HepG2 (cell line): ENCODE measurements around the gene MRPL14. TPM values are rescaled to one million over a fixed set of nuclear protein-coding genes. Genes with fewer than 3 reads are reported as not detected.
A peak's percentile ranks its signal among the peaks of the same experiment; 100 is the strongest.

Experiments
- ATF5 ChIP-seq: sonication (generic); formaldehyde crosslinking; IDR thresholded peaks from 2 replicates; pipeline ENCODE4 v1.4.0; 2020; ENCODE audit warnings: mild to moderate bottlenecking, low read depth, missing genetic modification reagents
- CSRNP1 ChIP-seq: sonication (generic); formaldehyde crosslinking; IDR thresholded peaks from 2 replicates; pipeline ENCODE4 v1.8.1; 2023; ENCODE audit warnings: mild to moderate bottlenecking, missing genetic modification reagents
- E2F5 ChIP-seq: sonication (generic); formaldehyde crosslinking; conservative IDR thresholded peaks from 2 replicates; pipeline ENCODE4 v1.4.0; 2020; ENCODE audit warnings: missing genetic modification reagents
- FOXK2 ChIP-seq: fragments of 450-650 bp; IDR thresholded peaks from 2 replicates; pipeline ENCODE4 v1.6.1; 2016
- HOXA7 ChIP-seq: sonication (generic); formaldehyde crosslinking; IDR thresholded peaks from 2 replicates; pipeline ENCODE4 v1.8.1; 2022; ENCODE audit warnings: mild to moderate bottlenecking, missing genetic modification reagents, moderate library complexity
- KAT8 ChIP-seq: IDR thresholded peaks from 2 replicates; pipeline ENCODE4 v1.6.1; 2016; ENCODE audit warnings: missing genetic modification reagents, missing compliant biosample characterization
- KLF6 ChIP-seq: IDR thresholded peaks from 2 replicates; pipeline ENCODE4 v1.8.0; 2016; ENCODE audit warnings: missing biosample characterization, missing genetic modification reagents
- MEIS1 ChIP-seq: sonication (generic); formaldehyde crosslinking; IDR thresholded peaks from 2 replicates; pipeline ENCODE4 v1.9.0; 2021; ENCODE audit warnings: mild to moderate bottlenecking, missing genetic modification reagents, moderate library complexity, borderline replicate concordance
- PITX1 ChIP-seq: sonication (generic); formaldehyde crosslinking; IDR thresholded peaks from 2 replicates; pipeline ENCODE4 v1.5.1; 2020; ENCODE audit warnings: mild to moderate bottlenecking, missing genetic modification reagents
- RFX3 ChIP-seq: IDR thresholded peaks from 2 replicates; pipeline ENCODE4 v1.6.1; 2016; ENCODE audit warnings: missing biosample characterization, missing genetic modification reagents
- SIN3A ChIP-seq: IDR thresholded peaks from 2 replicates; pipeline ENCODE4 v1.6.1; 2011; ENCODE audit warnings: low read depth, mild to moderate bottlenecking, control low read depth, low read length, borderline replicate concordance
- TFDP2 ChIP-seq: sonication (generic); formaldehyde crosslinking; IDR thresholded peaks from 2 replicates; pipeline ENCODE4 v1.4.0; 2020; ENCODE audit warnings: missing genetic modification reagents
- TP53 ChIP-seq: sonication (generic); formaldehyde crosslinking; conservative IDR thresholded peaks from 2 replicates; pipeline ENCODE4 v1.4.0; 2020; ENCODE audit warnings: missing genetic modification reagents
- TRIM24 ChIP-seq: sonication (generic); formaldehyde crosslinking; IDR thresholded peaks from 2 replicates; pipeline ENCODE4 v1.8.0; 2022; ENCODE audit warnings: mild to moderate bottlenecking, missing genetic modification reagents
- ZBED4 ChIP-seq: sonication (generic); formaldehyde crosslinking; IDR thresholded peaks from 2 replicates; pipeline ENCODE4 v1.4.0; 2020; ENCODE audit warnings: missing genetic modification reagents, borderline replicate concordance
- ZNF343 ChIP-seq: sonication (generic); formaldehyde crosslinking; IDR thresholded peaks from 2 replicates; pipeline ENCODE4 v1.4.0; 2020; ENCODE audit warnings: mild to moderate bottlenecking, missing genetic modification reagents
- ZNF367 ChIP-seq: sonication (generic); formaldehyde crosslinking; IDR thresholded peaks from 2 replicates; pipeline ENCODE4 v1.4.0; 2020; ENCODE audit warnings: missing genetic modification reagents, borderline replicate concordance
- ZNF451 ChIP-seq: sonication (generic); formaldehyde crosslinking; IDR thresholded peaks from 2 replicates; pipeline ENCODE4 v1.5.0; 2020; ENCODE audit warnings: mild to moderate bottlenecking, missing genetic modification reagents
- ZNF547 ChIP-seq: sonication (generic); formaldehyde crosslinking; IDR thresholded peaks from 2 replicates; pipeline ENCODE4 v1.5.1; 2020; ENCODE audit warnings: mild to moderate bottlenecking, missing genetic modification reagents
- ZNF777 ChIP-seq: sonication (generic); formaldehyde crosslinking; IDR thresholded peaks from 2 replicates; pipeline ENCODE4 v1.4.0; 2020; ENCODE audit warnings: missing genetic modification reagents
- ZNF788 ChIP-seq: sonication (generic); formaldehyde crosslinking; IDR thresholded peaks from 2 replicates; pipeline ENCODE4 v1.5.0; 2020; ENCODE audit warnings: mild to moderate bottlenecking, missing genetic modification reagents, borderline replicate concordance
- ZSCAN5A ChIP-seq: sonication (generic); formaldehyde crosslinking; IDR thresholded peaks from 2 replicates; pipeline ENCODE4 v1.8.0; 2022; ENCODE audit warnings: mild to moderate bottlenecking, missing genetic modification reagents, borderline replicate concordance
- polyA plus RNA-seq, 8 experiments: library from polyadenylated mRNA; depleted of rRNA in 3 of 8; stranded (reverse) in 7 of 8; unstranded in 1 of 8; fragments of >200 nt; fragmentation: Illumina TruSeq in 4 of 8; extraction: Trizol in 4 of 8; gene quantifications; 2 replicates each; pipeline versions ENCODE4 v1.2.1 to v1.2.3, GENCODE V29; 2011 to 2016; ENCODE audit warnings: low read depth in 4 of 8, missing spikeins in 1 of 8, mixed read lengths in 1 of 8; ENCODE audit not compliant: insufficient read depth in 1 of 8
- total RNA-seq, 5 experiments: library from RNA; depleted of rRNA; stranded (reverse); fragments of >200 nt; fragmentation: Illumina TruSeq; extraction: Trizol; gene quantifications; 2 replicates each; pipeline ENCODE4 v1.2.3, GENCODE V29; 2016; ENCODE audit warnings: low read depth in 1 of 5

MRPL14 gene
- total and polyA plus RNA-seq, 2 of the 13 experiments (the other 11 are each of a cell fraction or from before 2014, with no cell fraction given), result 157 to 178 TPM

- TF ChIP-seq ZBED4 (CRISPR knock-in tag) (no peak), TFDP2 (CRISPR knock-in tag) (no peak), MEIS1 (CRISPR knock-in tag) (no peak), FOXK2 (no peak), RFX3 (CRISPR knock-in tag) (no peak), ZNF547 (CRISPR knock-in tag) (no peak), ZNF451 (CRISPR knock-in tag) (0 out of 2 replicates have a peak, but pooled peaks have one; percentile 9), ZSCAN5A (CRISPR knock-in tag) (no peak), KAT8 (CRISPR knock-in tag) (no peak), ZNF343 (CRISPR knock-in tag) (no peak), ZNF788 (CRISPR knock-in tag) (0 out of 2 replicates have a peak, but pooled peaks have one; percentile 21), TRIM24 (no peak), KLF6 (CRISPR knock-in tag) (no peak), TP53 (CRISPR knock-in tag) (no peak), PITX1 (CRISPR knock-in tag) (no peak), ZNF777 (no peak), CSRNP1 (CRISPR knock-in tag) (no peak), ATF5 (CRISPR knock-in tag) (no peak), E2F5 (CRISPR knock-in tag) (0 out of 2 replicates have a peak, but pooled peaks have one; percentile 47), SIN3A (no peak), HOXA7 (no peak), ZNF367 (CRISPR knock-in tag) (no peak)
These were observed 34.2 kb downstream of the MRPL14 start (continued) for GRCh38 chr6:44093066-44093465.
